Mesenteric fat pad (tissue), 1 donor: Measurements from ENCODE around the gene FKBP11. TPM values are rescaled to one million over a fixed set of nuclear protein-coding genes. Genes with fewer than 3 reads are reported as not detected.

Experiments used
- total RNA-seq: library from RNA; stranded (reverse); fragmentation: NEBNext Ultra II Directional; extraction: Animal tissue kit (Norgen Biotek cat#: 25700); gene quantifications from one replicate; pipeline ENCODE4 v1.2.1, GENCODE V29; 2021
- donor health status: DM: yes; HTN: yes; CAD: no.

Gene FKBP11
- total RNA-seq, 1 donor from 2014 or later: 34.2 TPM

Other genes starting within 250 kb of the FKBP11 start
- gene KANSL2, start 243.3 kb downstream of the FKBP11 start, total RNA-seq: 19.0 TPM
- gene CCNT1, start 208.8 kb downstream of the FKBP11 start, total RNA-seq: 28.9 TPM
- gene ADCY6, start 136.4 kb downstream of the FKBP11 start, total RNA-seq: 58.5 TPM
- gene CACNB3, start 107.0 kb downstream of the FKBP11 start, total RNA-seq: 13.2 TPM
- 45.1 TPM for gene DDX23, start 73.3 kb downstream of the FKBP11 start, total RNA-seq
- gene RND1, start 59.6 kb downstream of the FKBP11 start, total RNA-seq: 4.7 TPM
- gene ARF3, start 32.0 kb upstream of the FKBP11 start, total RNA-seq: 149 TPM
- 0.48 TPM for gene WNT10B, start 46.2 kb upstream of the FKBP11 start, total RNA-seq
- not detected for gene WNT1, start 52.8 kb upstream of the FKBP11 start, total RNA-seq
- 0.10 TPM for gene DDN, start 73.9 kb upstream of the FKBP11 start, total RNA-seq
- gene PRKAG1, start 93.3 kb upstream of the FKBP11 start, total RNA-seq: 61.7 TPM
- gene KMT2D, start 135.3 kb upstream of the FKBP11 start, total RNA-seq: 79.7 TPM
- gene RHEBL1, start 144.5 kb upstream of the FKBP11 start, total RNA-seq: 0.42 TPM
- 1.5 TPM for gene DHH, start 169.3 kb upstream of the FKBP11 start, total RNA-seq
- 46.1 TPM for gene LMBR1L, start 185.4 kb upstream of the FKBP11 start, total RNA-seq
- 737 TPM for gene TUBA1B, start 205.9 kb upstream of the FKBP11 start, total RNA-seq